GM12878 (cell line): Measurements from ENCODE around the gene FBXO5. TPM values are rescaled to one million over a fixed set of nuclear protein-coding genes. Genes with fewer than 3 reads are reported as not detected.

Experiments used
- ATAC-seq: fragments of 200-7000 bp; cut with Tn5 transposase; 3 replicates; pipeline ENCODE4 v1.9.1; 2020; ENCODE audit warnings: mild to moderate bottlenecking, moderate library complexity
- BruUV-seq: library from RNA; stranded (reverse); fragments of 400-500 nt; replicated peaks from 2 replicates; lab custom pipeline; 2021; lab: Mats Ljungman, UMichigan
- CTCF ChIA-PET: fragments of 300-600 bp; sonication (Branson Sonifier 250); formaldehyde crosslinking; extraction: SDS; loops from one replicate; lab custom pipeline; 2021; ENCODE audit warnings: inconsistent platforms; lab: Yijun Ruan, JAX
- POLR2A ChIA-PET: fragments of 350-600 bp; formaldehyde crosslinking; extraction: SDS; loops from one replicate; lab custom pipeline; 2021; ENCODE audit warnings: inconsistent platforms; lab: Charles Lee
- RAD21 ChIA-PET: fragments of 300-600 bp; sonication (Branson Sonifier 250); formaldehyde crosslinking; loops from one replicate; lab custom pipeline; 2023; ENCODE audit warnings: antibody characterized with exemption; ENCODE audit not compliant: unreplicated experiment; lab: Charles Lee
- SMC1A ChIA-PET: fragments of 300-600 bp; sonication (Branson Sonifier 250); formaldehyde crosslinking; loops from one replicate; lab custom pipeline; 2023; ENCODE audit not compliant: unreplicated experiment, uncharacterized antibody; lab: Charles Lee
- DNase-seq: peaks from one replicate; pipeline ENCODE4 v3.0.0-alpha.2; 2011; ENCODE audit warnings: low read depth, low spot score
- FAIRE-seq: peaks from 3 replicates; lab custom pipeline; 2011; peaks lifted over from hg19 to GRCh38; lab: Jason Lieb, UNC
- H2AFZ ChIP-seq: 2 replicates; pipeline ENCODE4 v1.6.0; 2011; ENCODE audit warnings: low read depth, low read length, control low read depth; ENCODE audit not compliant: control insufficient read depth
- H3K27ac ChIP-seq: 2 replicates; pipeline ENCODE4 v1.5.1; 2011; ENCODE audit warnings: control low read depth; ENCODE audit not compliant: control insufficient read depth, insufficient read depth
- H3K27me3 ChIP-seq, 2 experiments: replicated peaks in 1 of 2; 2 replicates each; pipeline versions ENCODE4 v1.6.0 to v1.6.1; 2011; ENCODE audit warnings: low read length in 1 of 2; ENCODE audit not compliant: control insufficient read depth in 2 of 2, insufficient read depth in 2 of 2
- H3K36me3 ChIP-seq, 2 experiments: 2 replicates each; pipeline ENCODE4 v1.5.1; 2011; ENCODE audit warnings: low read length in 1 of 2; ENCODE audit not compliant: control insufficient read depth in 2 of 2, insufficient read depth in 2 of 2
- H3K4me1 ChIP-seq: 2 replicates; pipeline ENCODE4 v1.6.1; 2011; ENCODE audit warnings: mild to moderate bottlenecking, low read length, moderate library complexity, mixed read lengths; ENCODE audit not compliant: control insufficient read depth, insufficient read depth
- H3K4me2 ChIP-seq: 2 replicates; pipeline ENCODE4 v1.6.0; 2011; ENCODE audit warnings: control low read depth; ENCODE audit not compliant: control insufficient read depth, insufficient read depth
- H3K4me3 ChIP-seq: fragments of 200-600 bp; sonication (generic); 2 replicates; pipeline ENCODE4 v1.5.1; 2016
- H3K79me2 ChIP-seq: 2 replicates; pipeline ENCODE4 v1.6.0; 2011; ENCODE audit warnings: low read length; ENCODE audit not compliant: control insufficient read depth, insufficient read depth
- H3K9ac ChIP-seq: 2 replicates; pipeline ENCODE4 v1.8.0; 2011; ENCODE audit warnings: low read length, control low read depth, mixed read lengths; ENCODE audit not compliant: control insufficient read depth, insufficient read depth
- H3K9me3 ChIP-seq: replicated peaks from 3 replicates; pipeline ENCODE4 v1.5.1; 2011; ENCODE audit warnings: mild to moderate bottlenecking, low read length; ENCODE audit not compliant: control insufficient read depth, insufficient read depth
- H4K20me1 ChIP-seq: 2 replicates; pipeline ENCODE4 v1.6.0; 2011; ENCODE audit not compliant: control insufficient read depth, insufficient read depth
- CTCF ChIP-seq, 3 experiments: IDR thresholded peaks in 2 of 3; conservative IDR thresholded peaks in 1 of 3; 2 replicates each; pipeline ENCODE4 v1.5.1; 2011; ENCODE audit warnings: low read depth in 3 of 3, low read length in 3 of 3, mild to moderate bottlenecking in 3 of 3, control low read depth in 2 of 3, moderate library complexity in 2 of 3, inconsistent platforms in 1 of 3, mixed read lengths in 1 of 3; ENCODE audit not compliant: control insufficient read depth in 2 of 3, insufficient read depth in 1 of 3; ENCODE audit errors: extremely low read depth in 1 of 3
- PRDM15 ChIP-seq: fragments of 450-650 bp; formaldehyde crosslinking; IDR thresholded peaks from 2 replicates; pipeline ENCODE4 v1.4.0; 2020; ENCODE audit warnings: mild to moderate bottlenecking, moderate library complexity
- RAD51 ChIP-seq: fragments of 450-650 bp; IDR thresholded peaks from 2 replicates; pipeline ENCODE4 v1.6.1; 2016; ENCODE audit warnings: moderate library complexity, mild to moderate bottlenecking, inconsistent platforms
- WGBS: methylation state at CpG from one replicate; pipeline ENCODE4 v1.1.6; 2016; ENCODE audit warnings: low lambda C conversion rate; ENCODE audit not compliant: insufficient replicate concordance, insufficient coverage; ENCODE audit errors: missing lambda C conversion rate; 5-methylcytosine and 5-hydroxymethylcytosine counted together
- in situ Hi-C: fragments of 300-500 bp; cut with MboI; formaldehyde crosslinking; loops from 9 replicates; pipeline ENCODE4 v1.14.3; 2018; ENCODE audit warnings: mixed read lengths
- intact Hi-C: fragments of 100-400 bp; cut with micrococcal nuclease; formaldehyde crosslinking; loops from one replicate; pipeline ENCODE4 v1.14.2; 2022; ENCODE audit not compliant: unreplicated experiment
- polyA plus RNA-seq, 11 experiments: library from polyadenylated mRNA; depleted of rRNA in 4 of 11; unstranded in 6 of 11; stranded (reverse) in 5 of 11; fragments of >200 nt; fragmentation: Nextera tagmentation in 4 of 11; fragmentation: Illumina TruSeq in 1 of 11; extraction: Ambion mirVana in 4 of 11; extraction: Trizol in 1 of 11; gene quantifications; 1 replicate in 1 of 11; 2 replicates in 10 of 11; pipeline versions ENCODE4 v1.2.1 to v1.2.3, GENCODE V29; 2011 to 2016; ENCODE audit warnings: inconsistent platforms in 2 of 11, missing spikeins in 2 of 11, low read depth in 1 of 11
- total RNA-seq, 4 experiments: library from RNA; depleted of rRNA in 3 of 4; stranded (reverse); fragments of >200 nt in 3 of 4; fragmentation: Illumina TruSeq in 1 of 4; extraction: Trizol in 1 of 4; gene quantifications; 2 replicates each; pipeline versions ENCODE4 v1.2.1 to v1.2.3, GENCODE V29; 2013 to 2021

The FBXO5 gene
- total and polyA plus RNA-seq, 10 of the 15 experiments (the other 5 are each of a cell fraction or from before 2014, with no cell fraction given): 13.6 to 62.2 (median 37.7) TPM

- ChIA-PET RAD21 (no interaction called here), POLR2A (no interaction called here), CTCF (interaction anchor here (0.9 kb wide), 1 partner anchor 11 kb away, joined by 3 read pairs; no protein-coding TSS in a partner anchor), SMC1A (no interaction called here)
- Histone ChIP-seq H3K27me3 (no peaks in the 10 kb centered on the region), H3K79me2 (no peaks in the 10 kb centered on the region), H3K4me2 (no peak overlapping the region), H2AFZ (no peak overlapping the region), H3K27ac (no peak overlapping the region), H3K9me3 (no peaks in the 10 kb centered on the region), H4K20me1 (no peaks in the 10 kb centered on the region), H3K9ac (no peak overlapping the region), H3K36me3 (no peaks in the 10 kb centered on the region), H3K4me1 (no peaks in the 10 kb centered on the region), H3K4me3 (no peak overlapping the region)
- intact Hi-C loops: no loop called here
- DNase-seq (no peak), ATAC-seq (no peak), FAIRE-seq (no peak)
- no TSS peak for BruUV-seq
- no peak for TF ChIP-seq PRDM15 (CRISPR knock-in tag)
- in situ Hi-C loops: no loop called here
- WGBS: 71% methylated on average over 24 of the region's 24 CpGs
Measured at GRCh38 chr6:152959333-152959732, 23.5 kb downstream of the FBXO5 start.

- ATAC-seq (no peak), FAIRE-seq (no peak), DNase-seq (no peak)
- no TSS peak for BruUV-seq
- H3K9ac ChIP-seq: no peak overlapping the region
- H2AFZ ChIP-seq: no peak overlapping the region
- no peaks in the 10 kb centered on the region for H3K27me3 ChIP-seq
- H3K9me3 ChIP-seq: no peaks in the 10 kb centered on the region
- CTCF ChIA-PET: interaction anchor here (0.6 to 2.3 kb wide), 4 partner anchors 10 to 363 kb away, joined by 3 to 12 read pairs (median 8); no protein-coding TSS in a partner anchor
- no peaks in the 10 kb centered on the region for H3K4me1 ChIP-seq
- H3K4me3 ChIP-seq: no peak overlapping the region
- H3K79me2 ChIP-seq: no peaks in the 10 kb centered on the region
- no peak overlapping the region for H3K4me2 ChIP-seq
- POLR2A ChIA-PET: no interaction called here
- intact Hi-C loops: no loop called here
- TF ChIP-seq RAD51 (no peak), CTCF (IDR thresholded peaks at IDR 0.05 in 2 of 3, conservative IDR thresholded peaks at IDR 0.05 in 1 of 3; ENCODE audit: control insufficient read depth in 2 of 3, extremely low read depth in 1 of 3, insufficient read depth in 1 of 3, low read depth in 3 of 3, low read length in 3 of 3) (no peak)
- TF ChIP-seq, all 136 proteins: peak for 0
- Histone ChIP-seq H4K20me1 (no peaks in the 10 kb centered on the region), H3K27ac (no peak overlapping the region), H3K36me3 (no peaks in the 10 kb centered on the region)
- SMC1A ChIA-PET: no interaction called here
- RAD21 ChIA-PET: no interaction called here
- in situ Hi-C loops: no loop called here
- 5% methylated on average over 1 of the region's 1 CpG for WGBS
Measured at GRCh38 chr6:152957796-152958195, 25.0 kb downstream of the FBXO5 start.
